Subcutaneous adipose tissue (tissue), 4 donors: ENCODE measurements around the gene LTBP4. TPM values are rescaled to one million over a fixed set of nuclear protein-coding genes. Genes with fewer than 3 reads are reported as not detected.

Experiments used
- total RNA-seq, 4 donors: library from RNA; depleted of rRNA; stranded (reverse); fragments of >200 nt; gene quantifications; one replicate each; pipeline ENCODE4 v1.1.0, GENCODE V29; 2016
- TF ChIP-seq, protein P1 (sequence below): fragments of 450-650 bp; IDR thresholded peaks from one replicate; pipeline ENCODE4 v1.5.1; 2016; ENCODE audit warnings: low read depth, mild to moderate bottlenecking, control low read depth, antibody characterized with exemption, moderate library complexity

LTBP4 gene, protein sequence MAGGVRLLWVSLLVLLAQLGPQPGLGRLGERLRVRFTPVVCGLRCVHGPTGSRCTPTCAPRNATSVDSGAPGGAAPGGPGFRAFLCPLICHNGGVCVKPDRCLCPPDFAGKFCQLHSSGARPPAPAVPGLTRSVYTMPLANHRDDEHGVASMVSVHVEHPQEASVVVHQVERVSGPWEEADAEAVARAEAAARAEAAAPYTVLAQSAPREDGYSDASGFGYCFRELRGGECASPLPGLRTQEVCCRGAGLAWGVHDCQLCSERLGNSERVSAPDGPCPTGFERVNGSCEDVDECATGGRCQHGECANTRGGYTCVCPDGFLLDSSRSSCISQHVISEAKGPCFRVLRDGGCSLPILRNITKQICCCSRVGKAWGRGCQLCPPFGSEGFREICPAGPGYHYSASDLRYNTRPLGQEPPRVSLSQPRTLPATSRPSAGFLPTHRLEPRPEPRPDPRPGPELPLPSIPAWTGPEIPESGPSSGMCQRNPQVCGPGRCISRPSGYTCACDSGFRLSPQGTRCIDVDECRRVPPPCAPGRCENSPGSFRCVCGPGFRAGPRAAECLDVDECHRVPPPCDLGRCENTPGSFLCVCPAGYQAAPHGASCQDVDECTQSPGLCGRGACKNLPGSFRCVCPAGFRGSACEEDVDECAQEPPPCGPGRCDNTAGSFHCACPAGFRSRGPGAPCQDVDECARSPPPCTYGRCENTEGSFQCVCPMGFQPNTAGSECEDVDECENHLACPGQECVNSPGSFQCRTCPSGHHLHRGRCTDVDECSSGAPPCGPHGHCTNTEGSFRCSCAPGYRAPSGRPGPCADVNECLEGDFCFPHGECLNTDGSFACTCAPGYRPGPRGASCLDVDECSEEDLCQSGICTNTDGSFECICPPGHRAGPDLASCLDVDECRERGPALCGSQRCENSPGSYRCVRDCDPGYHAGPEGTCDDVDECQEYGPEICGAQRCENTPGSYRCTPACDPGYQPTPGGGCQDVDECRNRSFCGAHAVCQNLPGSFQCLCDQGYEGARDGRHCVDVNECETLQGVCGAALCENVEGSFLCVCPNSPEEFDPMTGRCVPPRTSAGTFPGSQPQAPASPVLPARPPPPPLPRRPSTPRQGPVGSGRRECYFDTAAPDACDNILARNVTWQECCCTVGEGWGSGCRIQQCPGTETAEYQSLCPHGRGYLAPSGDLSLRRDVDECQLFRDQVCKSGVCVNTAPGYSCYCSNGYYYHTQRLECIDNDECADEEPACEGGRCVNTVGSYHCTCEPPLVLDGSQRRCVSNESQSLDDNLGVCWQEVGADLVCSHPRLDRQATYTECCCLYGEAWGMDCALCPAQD (N-terminal part only)
- 100 to 1,000 TPM in 1 of 4 donors, 10 to 100 TPM in 3; 39.0 to 170 (median 78.7) TPM for total RNA-seq

DNA sequence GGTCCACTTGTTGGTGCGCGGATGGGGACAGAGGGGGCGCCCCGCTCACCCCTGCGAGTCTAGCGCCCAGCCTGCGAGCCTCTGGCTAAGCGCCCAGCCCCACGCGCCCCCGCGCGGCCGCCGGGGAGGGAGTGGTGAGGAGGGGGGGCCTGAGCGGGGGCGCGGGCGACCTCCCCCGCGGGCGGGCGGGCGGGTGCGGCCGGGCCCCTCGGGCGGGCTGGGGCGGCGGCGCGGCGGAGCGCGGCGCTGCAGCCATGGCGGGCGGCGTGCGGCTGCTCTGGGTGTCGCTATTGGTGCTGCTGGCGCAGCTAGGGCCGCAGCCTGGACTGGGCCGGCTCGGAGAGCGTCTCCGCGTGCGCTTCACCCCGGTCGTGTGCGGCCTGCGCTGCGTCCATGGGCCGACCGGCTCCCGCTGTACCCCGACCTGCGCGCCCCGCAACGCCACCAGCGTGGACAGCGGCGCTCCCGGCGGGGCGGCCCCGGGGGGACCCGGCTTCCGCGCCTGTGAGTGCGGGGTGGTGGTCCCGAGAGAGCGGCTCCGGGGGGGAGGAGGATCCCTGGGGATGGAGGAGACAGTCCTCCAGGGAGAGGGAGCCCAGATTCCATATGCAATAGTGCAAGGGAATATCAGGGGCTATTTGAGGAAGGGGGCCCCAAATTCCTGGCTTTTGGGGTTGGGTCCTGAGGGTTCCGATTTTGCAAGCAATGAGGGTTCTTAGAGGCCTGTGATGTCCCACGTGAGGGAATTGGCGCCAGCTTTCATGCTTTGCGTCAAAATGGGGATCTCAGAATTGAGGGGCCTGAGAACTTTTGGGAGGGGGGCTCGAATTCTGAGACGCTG, at the start of gene LTBP4:
TSS of gene LTBP4 (plus strand) at position 236 of the 841 bp plus-strand sequence. CDS start at position 255, 19 bp downstream.
- TF ChIP-seq, protein P1, sequence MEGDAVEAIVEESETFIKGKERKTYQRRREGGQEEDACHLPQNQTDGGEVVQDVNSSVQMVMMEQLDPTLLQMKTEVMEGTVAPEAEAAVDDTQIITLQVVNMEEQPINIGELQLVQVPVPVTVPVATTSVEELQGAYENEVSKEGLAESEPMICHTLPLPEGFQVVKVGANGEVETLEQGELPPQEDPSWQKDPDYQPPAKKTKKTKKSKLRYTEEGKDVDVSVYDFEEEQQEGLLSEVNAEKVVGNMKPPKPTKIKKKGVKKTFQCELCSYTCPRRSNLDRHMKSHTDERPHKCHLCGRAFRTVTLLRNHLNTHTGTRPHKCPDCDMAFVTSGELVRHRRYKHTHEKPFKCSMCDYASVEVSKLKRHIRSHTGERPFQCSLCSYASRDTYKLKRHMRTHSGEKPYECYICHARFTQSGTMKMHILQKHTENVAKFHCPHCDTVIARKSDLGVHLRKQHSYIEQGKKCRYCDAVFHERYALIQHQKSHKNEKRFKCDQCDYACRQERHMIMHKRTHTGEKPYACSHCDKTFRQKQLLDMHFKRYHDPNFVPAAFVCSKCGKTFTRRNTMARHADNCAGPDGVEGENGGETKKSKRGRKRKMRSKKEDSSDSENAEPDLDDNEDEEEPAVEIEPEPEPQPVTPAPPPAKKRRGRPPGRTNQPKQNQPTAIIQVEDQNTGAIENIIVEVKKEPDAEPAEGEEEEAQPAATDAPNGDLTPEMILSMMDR, result no peak

DNA sequence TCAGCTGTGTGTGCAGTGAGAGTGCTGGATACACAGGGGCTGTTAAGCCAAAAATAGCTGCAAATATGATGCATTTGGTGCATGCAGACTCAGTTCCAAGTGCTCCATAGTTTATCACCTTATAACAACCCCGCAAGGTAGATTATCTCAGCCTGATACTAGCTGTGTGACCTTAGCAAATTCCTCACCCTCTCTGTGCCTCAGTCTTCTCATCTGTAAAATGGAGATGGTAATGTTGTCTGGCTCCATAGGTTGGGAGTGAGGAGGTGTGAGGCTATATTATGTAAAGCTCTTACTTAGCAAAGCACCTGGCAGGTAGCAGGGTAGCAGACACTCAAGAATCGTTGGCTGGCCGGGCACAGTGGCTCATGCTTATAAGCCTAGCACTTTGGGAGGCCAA, 48.3 kb upstream of the LTBP4 start:
- TF ChIP-seq, protein P1, result no peak

DNA sequence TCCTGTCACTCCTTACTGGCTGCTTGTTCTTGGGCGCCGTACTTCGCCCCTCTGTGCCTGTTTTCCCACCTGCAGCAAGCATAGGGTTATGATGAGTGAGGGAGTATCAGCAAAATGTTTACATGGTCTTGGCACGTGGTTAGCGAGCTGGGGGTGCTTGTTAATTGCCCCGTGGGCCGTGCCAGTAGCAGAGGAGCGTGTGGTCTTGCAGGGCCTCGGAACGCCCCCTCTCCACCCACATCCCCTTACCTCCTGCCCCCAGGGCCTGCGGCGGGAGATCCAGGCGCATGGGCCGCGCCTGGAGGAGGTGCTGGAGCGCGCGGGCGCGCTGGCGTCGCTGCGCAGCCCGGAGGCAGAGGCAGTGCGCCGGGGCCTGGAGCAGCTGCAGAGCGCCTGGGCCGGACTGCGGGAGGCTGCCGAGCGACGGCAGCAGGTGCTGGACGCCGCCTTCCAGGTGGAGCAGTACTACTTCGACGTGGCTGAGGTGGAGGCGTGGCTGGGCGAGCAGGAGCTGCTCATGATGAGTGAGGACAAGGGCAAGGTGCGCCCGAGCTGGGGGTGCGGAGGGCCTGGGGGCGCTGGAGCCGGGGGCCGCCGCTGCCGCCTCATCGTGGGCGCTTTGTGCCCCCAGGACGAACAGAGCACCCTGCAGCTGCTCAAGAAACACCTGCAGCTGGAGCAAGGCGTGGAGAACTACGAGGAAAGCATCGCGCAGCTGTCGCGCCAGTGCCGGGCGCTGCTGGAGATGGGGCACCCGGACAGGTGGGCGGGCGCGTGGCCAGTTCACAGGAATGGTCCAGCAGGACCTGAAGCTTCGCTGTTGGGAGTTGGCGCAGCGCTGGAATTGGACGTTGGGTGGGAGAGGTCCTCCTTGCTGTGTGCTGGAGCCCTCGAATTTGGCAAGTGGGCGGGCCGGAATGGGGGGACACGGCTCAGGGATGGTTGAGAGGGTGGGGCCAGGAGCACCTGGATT, 47.0 kb upstream of the LTBP4 start:
- TF ChIP-seq, protein P1, result no peak

DNA sequence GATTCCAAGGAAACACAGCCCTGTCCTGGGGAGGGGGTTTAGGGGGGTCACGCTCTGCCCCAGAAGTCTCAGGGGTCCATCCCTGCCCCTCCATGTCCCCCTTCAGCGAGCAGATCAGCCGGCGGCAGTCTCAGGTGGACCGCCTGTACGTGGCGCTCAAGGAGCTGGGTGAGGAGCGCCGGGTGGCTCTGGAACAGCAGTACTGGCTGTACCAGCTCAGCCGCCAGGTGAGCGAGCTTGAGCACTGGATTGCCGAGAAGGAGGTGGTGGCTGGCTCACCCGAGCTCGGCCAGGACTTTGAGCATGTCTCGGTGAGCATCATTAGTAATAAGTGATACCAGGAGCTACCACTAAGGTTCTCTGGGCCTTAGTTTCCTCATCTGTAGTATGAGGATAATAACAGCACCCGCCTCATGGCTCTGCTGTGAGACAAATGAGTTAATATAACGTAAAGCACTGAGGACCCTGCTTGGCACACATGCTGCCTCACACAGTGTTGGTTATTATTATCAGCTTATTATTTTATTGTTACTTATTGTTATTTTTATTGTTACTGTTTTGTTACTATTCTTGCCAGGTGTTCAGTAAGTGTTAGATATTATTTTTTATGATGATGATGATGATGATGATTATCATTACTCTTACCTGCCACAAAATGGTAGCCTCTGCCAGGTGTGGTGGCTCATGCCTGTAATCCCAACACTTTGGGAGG, 45.0 kb upstream of the LTBP4 start:
- TF ChIP-seq, protein P1, result no peak

DNA sequence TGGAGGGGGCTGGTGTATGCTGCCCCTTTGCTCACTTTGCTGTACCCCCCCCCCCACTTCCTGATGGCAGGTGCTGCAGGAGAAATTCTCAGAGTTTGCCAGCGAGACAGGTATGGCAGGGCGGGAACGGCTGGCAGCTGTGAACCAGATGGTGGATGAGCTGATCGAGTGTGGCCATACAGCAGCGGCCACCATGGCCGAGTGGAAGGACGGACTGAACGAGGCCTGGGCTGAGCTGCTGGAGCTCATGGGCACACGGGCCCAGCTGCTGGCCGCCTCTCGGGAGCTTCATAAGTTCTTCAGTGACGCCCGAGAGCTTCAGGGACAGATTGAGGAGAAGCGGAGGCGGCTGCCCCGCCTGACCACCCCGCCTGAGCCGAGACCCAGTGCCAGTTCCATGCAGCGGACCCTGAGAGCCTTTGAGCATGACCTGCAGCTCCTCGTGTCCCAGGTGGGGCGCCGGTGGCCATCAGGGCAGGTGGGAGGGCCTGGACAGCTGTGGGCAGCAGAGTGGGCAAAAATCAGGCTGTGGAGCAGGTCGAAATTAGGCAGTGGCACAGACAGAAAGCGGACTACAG, 44.1 kb upstream of the LTBP4 start:
- TF ChIP-seq, protein P1, result no peak
